Lower lobe of right lung (tissue), 2 donors: Measurements from ENCODE around the gene PPARA. TPM values are rescaled to one million over a fixed set of nuclear protein-coding genes. Genes with fewer than 3 reads are reported as not detected.

Source experiments
- ATAC-seq, 2 donors: fragments of 200-7000 bp; cut with Tn5 transposase; one replicate each; pipeline ENCODE4 v1.9.1; 2020 to 2022; ENCODE audit warnings: mild to moderate bottlenecking in 2 of 2, moderate library complexity in 2 of 2
- DNase-seq: peaks from one replicate; pipeline ENCODE4 v3.0.0-alpha.2; 2020
- H3K27ac ChIP-seq: fragments of 200-600 bp; one replicate; pipeline ENCODE4 v1.8.0; 2022
- H3K27me3 ChIP-seq: fragments of 200-600 bp; one replicate; pipeline ENCODE4 v1.8.0; 2022; ENCODE audit warnings: low read depth
- H3K36me3 ChIP-seq: fragments of 200-600 bp; one replicate; pipeline ENCODE4 v1.8.0; 2022; ENCODE audit warnings: mild to moderate bottlenecking
- H3K4me1 ChIP-seq: fragments of 200-600 bp; one replicate; pipeline ENCODE4 v1.8.0; 2022
- H3K4me3 ChIP-seq: fragments of 200-600 bp; one replicate; pipeline ENCODE4 v1.8.0; 2022; ENCODE audit warnings: mild to moderate bottlenecking
- H3K9me3 ChIP-seq: fragments of 200-600 bp; one replicate; pipeline ENCODE4 v1.8.0; 2022
- CTCF ChIP-seq: fragments of 200-600 bp; IDR thresholded peaks from one replicate; pipeline ENCODE4 v1.8.0; 2022; ENCODE audit warnings: antibody characterized with exemption, mild to moderate bottlenecking
- intact Hi-C: fragments of 100-400 bp; cut with DNase I; formaldehyde crosslinking; loops from one replicate; pipeline ENCODE4 v1.11.0; 2022
- total RNA-seq: library from RNA; stranded (reverse); fragmentation: NEBNext Ultra II Directional; extraction: Animal tissue kit (Norgen Biotek cat#: 25700); gene quantifications from one replicate; pipeline ENCODE4 v1.2.1, GENCODE V29; 2021
- donor health status: DM: no; HTN: yes; CAD: no; lungs with severe emphysema.

The PPARA gene
- total RNA-seq, 1 donor from 2014 or later, result 20.5 TPM

GRCh38 chr22:46267431-46268279 lies 117.3 kb downstream of the PPARA start, which contains the start of gene TTC38:
TTC38 (plus strand) TSS chr22:46268008; CDS start chr22:46268040, 32 bp downstream.
- Histone ChIP-seq H3K27ac (peak within 1 kb of the TSS; percentile 84), H3K4me1 (peaks cover 29% of the 10 kb centered on the region), H3K27me3 (no peaks in the 10 kb centered on the region), H3K9me3 (no peaks in the 10 kb centered on the region), H3K4me3 (peak within 1 kb of the TSS; percentile 97), H3K36me3 (peaks cover 11% of the 10 kb centered on the region)
- intact Hi-C loops, result no loop called here
- no peak for TF ChIP-seq CTCF
- ATAC-seq (peak; percentile 98), DNase-seq (peak; percentile 95)

- ATAC-seq (peak in 1 of 2 donors; percentile 4), DNase-seq (no peak)
- TF ChIP-seq CTCF, result no peak
- peaks cover 25% of the 10 kb centered on the region for H3K4me1 ChIP-seq
- intact Hi-C loops, result no loop called here
- H3K27ac ChIP-seq, result peak overlapping the region; percentile 8
- H3K36me3 ChIP-seq, result peaks cover 30% of the 10 kb centered on the region
- H3K9me3 ChIP-seq, result no peaks in the 10 kb centered on the region
- H3K27me3 ChIP-seq, result no peaks in the 10 kb centered on the region
- H3K4me3 ChIP-seq, result no peak overlapping the region
These were observed 119.2 kb downstream of the PPARA start for GRCh38 chr22:46269564-46269963.

GRCh38 chr22:46272196-46272595 lies 121.9 kb downstream of the PPARA start:
- no peak for ATAC-seq
- no peak for DNase-seq

GRCh38 chr22:46272762-46273431 lies 122.6 kb downstream of the PPARA start:
- no peak overlapping the region for H3K27ac ChIP-seq
- H3K4me3 ChIP-seq, result no peak overlapping the region
- peaks cover 59% of the 10 kb centered on the region for H3K36me3 ChIP-seq
- no peaks in the 10 kb centered on the region for H3K9me3 ChIP-seq
- no peak for DNase-seq
- peaks cover 18% of the 10 kb centered on the region for H3K4me1 ChIP-seq
- intact Hi-C loops, result no loop called here
- H3K27me3 ChIP-seq, result no peaks in the 10 kb centered on the region
- no peak for TF ChIP-seq CTCF
- no peak for ATAC-seq

More at GRCh38 chr22:46272196-46272595, 121.9 kb downstream of the PPARA start:
- H3K9me3 ChIP-seq, result no peaks in the 10 kb centered on the region
- H3K4me3 ChIP-seq, result no peak overlapping the region
- intact Hi-C loops, result no loop called here
- H3K27ac ChIP-seq, result no peak overlapping the region
- peaks cover 52% of the 10 kb centered on the region for H3K36me3 ChIP-seq
- peaks cover 20% of the 10 kb centered on the region for H3K4me1 ChIP-seq
- TF ChIP-seq CTCF, result no peak
- H3K27me3 ChIP-seq, result no peaks in the 10 kb centered on the region

- intact Hi-C loops, result no loop called here
- TF ChIP-seq CTCF, result no peak
- peaks cover 12% of the 10 kb centered on the region for H3K4me1 ChIP-seq
- peaks cover 66% of the 10 kb centered on the region for H3K36me3 ChIP-seq
- DNase-seq, result no peak
- no peaks in the 10 kb centered on the region for H3K9me3 ChIP-seq
- no peak for ATAC-seq
- H3K27ac ChIP-seq, result no peak overlapping the region
- no peak overlapping the region for H3K4me3 ChIP-seq
- H3K27me3 ChIP-seq, result no peaks in the 10 kb centered on the region
These were observed 123.3 kb downstream of the PPARA start for GRCh38 chr22:46273432-46274148.
